Activated T-cell treated with anti-CD3 and anti-CD28 coated beads, Interleukin-2, amount 50 U/mL, for 48 hours (primary cell): Measurements from ENCODE around the gene CEP104.

Experiments used
- DNase-seq, 2 experiments: peaks; one replicate each; pipeline ENCODE4 v3.0.0-alpha.2; 2020

CEP104 gene

DNA sequence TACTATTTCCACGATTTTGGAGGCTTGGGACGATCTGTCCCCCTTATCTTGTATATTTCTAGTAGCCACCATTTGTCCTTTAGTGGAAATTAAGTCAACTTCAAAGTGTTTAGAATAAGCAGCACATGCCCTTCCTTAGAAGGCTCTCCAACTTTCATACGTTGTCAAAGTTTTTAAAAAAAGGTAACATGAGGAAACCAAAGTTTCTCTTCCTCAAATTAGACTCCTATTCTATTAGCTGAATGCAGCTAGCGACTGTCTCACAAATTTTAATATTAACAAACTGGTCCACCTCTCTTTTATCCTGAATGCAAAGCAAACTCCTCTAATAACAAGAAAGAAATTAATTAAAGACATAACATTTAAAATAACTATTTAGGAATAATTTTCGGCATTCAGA is 36.2 kb upstream of the CEP104 start:
- DNase-seq: no peak

DNA sequence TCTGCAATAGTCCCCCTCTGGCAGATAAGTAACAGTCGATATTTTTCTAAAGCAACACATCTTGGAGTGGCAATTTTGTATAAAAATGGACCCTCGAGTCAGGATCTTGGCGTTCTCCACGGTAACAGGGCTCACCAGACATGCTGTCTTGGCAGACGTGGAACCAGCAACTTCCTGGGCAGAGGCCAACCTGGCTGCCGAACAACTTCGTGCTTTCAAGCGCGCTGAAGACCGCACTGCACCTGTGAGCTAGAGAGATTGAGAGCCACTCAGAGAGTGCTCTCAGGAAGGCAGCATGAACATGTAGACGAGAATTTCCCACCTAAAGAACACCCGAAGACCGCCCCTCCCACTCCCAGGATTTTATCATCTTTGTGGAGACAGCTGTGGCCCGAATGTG is 35.7 kb upstream of the CEP104 start:
- DNase-seq: no peak

DNA sequence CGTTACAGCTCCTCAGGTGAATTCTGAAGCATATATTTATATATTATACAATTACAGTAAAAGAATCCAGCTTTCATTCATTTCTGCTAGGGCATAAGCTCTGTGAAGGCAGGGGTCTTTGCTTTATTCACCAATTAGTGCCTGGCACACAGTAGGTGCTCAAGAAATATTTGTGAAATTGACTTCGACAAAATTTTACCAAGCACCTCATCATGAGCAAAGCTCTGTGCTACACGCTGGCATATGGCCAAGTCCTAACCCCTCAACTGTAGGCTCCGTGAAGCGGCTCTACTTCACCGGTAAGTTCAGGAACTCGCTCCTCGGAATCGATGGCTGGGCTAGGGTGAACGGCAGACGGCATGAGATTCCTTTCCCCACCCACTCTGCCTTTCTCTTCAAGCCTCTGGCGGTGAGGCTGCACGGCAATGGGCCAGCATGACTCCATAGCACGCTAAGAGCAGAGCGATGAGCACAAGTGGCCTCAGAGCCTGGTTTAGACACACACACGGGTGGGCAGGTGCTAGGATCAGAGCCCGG is 34.4 kb upstream of the CEP104 start:
- no peak for DNase-seq

DNA sequence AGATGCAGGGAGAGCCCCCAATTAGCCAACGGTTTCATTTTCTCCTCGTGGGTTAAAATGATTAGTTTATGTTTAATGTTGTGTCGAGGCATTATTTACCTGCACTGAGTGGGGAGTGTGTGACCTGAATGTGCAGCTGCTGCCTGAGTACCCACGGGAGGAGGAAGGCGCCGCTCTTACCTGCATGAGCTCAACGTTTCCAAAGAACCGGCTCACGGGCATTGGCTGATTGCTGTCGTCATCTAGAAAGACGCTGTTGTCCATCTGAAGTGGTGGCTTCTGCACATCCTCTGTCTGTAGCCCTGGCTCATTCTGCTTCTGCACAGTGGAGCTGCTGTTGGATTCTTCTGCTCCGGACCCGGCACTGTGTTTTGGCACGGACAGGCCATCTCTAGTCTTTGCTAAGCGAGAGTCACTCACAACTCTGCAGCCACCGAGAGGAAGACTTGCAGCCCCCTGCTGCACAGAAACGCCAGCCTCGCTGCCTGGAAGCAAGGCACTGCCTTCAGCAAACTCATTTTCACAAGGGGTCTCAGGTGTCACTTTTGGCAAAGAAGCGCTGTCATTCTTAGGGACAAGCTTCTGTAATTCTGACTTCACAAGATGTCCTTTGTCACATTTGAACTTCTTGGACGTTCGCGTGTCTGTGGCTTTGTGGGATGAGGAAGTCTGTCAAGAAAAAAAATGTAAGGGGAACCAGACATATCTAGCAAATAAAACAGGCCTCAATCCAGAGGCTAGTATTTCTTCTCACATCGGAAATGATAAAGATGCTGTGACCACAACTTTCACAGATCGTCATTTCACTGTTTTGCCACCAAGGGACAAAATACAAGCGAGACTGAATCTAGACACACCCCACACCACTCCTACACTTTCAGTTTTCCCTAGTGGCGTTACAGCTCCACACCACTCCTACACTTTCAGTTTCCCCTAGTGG is 33.6 kb upstream of the CEP104 start:
- no peak for DNase-seq

GRCh38 chr1:3889936-3890335 is 32.9 kb upstream of the CEP104 start:
- peak in 1 of 2 experiments; percentile 30 for DNase-seq

GRCh38 chr1:3888301-3888700 is 31.3 kb upstream of the CEP104 start:
- no peak for DNase-seq

- DNase-seq: no peak
Observed at GRCh38 chr1:3886691-3887090, 29.7 kb upstream of the CEP104 start.

DNA sequence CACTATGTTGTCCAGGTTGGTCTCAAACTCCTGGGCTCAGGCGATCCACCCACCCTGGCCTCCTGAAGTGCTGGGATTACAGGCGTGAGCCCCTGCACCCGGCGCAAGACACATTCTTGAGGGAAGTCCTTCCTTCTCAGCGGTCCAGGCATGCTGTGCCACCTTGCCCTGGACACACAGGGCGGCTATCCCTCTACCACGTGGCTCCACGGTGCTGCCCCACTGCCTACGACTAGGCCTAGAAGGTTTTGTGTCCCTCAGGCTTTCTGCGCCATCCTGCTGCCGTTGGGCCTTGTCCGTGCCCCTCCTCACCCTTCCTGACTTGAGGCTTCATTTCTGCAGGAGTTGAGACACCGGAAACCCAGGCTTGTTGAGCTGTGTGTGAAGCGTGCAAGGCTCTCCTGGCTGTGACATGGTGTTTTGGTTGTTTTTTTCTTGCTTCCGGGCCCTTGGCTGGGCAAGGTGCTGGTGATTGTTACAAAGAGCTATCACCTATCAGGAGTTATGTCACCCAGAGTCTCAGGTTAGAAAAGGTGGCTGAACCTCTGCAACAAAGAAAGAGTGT is 29.2 kb upstream of the CEP104 start:
- DNase-seq: no peak

DNA sequence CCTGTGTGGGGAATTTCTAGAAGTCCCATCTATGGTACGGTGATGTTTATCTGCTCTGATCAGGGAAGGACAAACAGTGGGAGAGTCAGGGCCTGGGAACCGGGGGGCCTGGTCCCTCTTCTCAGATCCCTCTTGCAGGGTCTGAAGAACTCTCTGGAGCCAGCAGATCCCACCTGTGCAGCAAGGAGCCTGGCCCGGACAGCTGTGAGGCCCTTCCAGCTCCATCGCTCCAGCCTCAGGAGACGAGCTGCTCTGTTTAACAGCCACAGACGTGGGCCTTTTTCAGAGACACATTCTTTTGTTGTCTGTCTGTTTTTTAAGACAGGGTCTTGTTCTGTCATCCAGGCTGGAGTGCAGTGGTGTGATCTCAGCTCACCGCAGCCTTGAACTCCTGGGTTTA is 28.6 kb upstream of the CEP104 start:
- no peak for DNase-seq

- DNase-seq: no peak
Observed at GRCh38 chr1:3884966-3885365, 28.0 kb upstream of the CEP104 start.

DNA sequence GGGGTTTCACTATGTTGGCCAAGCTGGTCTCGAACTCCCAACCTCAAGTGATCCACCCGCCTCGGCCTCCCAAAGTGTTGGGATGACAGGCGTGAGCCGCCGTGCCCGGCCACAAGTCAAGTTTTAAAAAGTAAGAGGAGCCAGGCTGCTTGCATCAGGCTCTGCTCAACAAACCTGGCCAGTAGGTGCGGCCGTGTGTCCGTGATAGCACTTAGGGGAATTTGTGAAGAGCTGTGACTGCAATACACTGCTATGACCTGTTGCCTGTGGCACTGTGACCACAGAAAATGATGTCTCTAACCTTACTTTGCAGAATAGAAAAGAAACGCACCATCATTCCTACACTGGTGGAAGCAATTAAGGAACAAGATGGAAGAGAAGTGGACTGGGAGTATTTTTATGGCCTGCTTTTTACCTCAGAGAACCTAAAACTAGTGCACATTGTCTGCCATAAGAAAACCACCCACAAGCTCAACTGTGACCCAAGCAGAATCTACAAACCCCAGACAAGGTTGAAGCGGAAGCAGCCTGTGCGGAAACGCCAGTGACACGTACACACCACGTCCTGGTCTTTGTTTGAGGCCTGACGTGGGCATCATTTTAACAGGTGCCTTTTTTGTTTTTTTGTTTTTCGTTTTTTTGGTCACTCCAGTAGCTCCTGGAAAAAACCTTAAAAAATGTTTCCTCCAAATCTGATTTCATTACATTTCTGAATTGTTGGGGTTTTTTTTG is 26.3 kb upstream of the CEP104 start:
- DNase-seq: no peak

DNA sequence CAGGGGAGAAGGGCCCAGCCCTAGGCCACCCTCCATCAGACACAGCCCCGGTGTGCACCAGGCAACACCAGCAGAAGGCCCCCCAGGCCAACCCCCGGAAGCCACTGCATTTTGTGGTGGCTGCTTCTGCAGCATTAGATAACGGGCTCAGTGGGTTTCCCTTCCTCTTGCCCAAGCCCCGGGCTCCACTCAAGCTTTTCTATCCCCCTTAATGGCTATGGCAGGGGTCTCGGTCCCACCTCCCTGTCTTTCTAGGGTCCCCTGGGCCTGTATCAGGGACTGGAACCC is 24.1 kb upstream of the CEP104 start:
- no peak for DNase-seq

- no peak for DNase-seq
Observed at GRCh38 chr1:3880429-3881192, 23.6 kb upstream of the CEP104 start.

DNA sequence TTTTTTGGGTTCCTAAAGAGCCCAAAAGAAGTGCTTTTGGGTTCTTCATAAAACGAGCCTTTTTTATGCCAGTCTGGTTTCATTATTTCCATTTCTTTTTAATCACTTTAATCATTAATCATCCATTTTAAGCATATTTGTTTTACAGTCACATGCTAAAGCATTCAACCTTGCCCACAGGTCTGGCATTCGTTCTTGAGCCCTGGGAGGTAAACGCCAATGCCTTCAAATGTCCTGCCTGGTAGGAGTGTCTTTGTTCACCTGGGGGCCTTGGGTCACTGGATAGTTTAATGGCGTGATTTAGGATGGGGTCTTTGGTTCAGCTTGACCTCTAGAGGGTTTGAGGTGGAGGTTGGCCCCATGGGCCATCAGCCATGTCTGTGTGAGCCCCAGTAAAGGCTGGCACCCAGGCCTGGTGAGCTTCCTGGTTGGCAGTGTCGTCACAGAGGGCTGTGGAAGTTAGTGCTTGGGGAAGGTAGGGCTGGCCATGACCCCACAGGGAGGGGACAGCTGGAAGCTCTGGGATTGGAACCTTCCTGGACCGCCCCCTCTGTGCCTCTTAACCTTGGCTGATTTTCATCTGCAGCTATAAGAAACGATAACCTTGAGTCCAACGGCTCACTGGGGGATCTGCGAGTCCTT is 22.9 kb upstream of the CEP104 start:
- DNase-seq: no peak

DNA sequence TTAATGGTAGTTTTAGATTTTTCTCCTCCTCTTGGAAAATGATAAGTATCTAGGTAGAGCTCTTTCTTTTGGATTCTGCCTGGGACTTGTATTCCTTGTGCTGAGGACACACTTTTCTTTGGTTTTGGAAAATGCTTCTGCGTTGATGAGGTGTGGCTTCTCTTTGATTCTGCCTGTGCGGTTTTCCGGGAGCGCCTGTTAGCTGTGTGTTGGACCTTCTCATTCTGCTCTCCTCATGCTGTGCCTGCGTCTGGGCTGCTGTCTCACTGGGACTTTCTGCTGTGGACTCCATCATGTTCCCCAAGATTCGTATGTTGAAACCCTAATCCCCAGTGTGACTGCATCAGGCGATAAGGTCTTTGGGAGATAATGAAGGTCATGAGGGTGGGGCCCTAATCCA is 22.1 kb upstream of the CEP104 start:
- no peak for DNase-seq

DNA sequence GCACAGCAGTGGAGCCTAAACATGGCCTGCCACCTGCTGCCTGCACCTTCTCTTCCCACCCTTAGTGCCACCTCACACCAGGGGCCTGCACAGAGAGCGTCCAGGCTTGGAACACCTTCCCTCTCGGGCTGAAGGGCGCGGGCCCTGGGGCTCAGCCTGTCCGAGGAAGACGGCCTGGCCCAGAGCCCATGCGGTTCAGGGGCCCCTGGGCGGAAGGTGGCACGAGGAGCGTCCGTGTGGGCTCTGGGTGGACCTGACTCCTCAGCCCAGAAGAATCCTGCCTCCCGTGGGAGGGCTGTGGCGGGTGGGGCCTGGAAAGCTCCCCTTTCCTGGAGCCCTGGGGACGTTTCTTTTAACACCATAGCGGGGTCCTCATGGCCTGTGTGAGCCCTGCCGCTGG is 19.7 kb upstream of the CEP104 start:
- no peak for DNase-seq

- DNase-seq: no peak
Observed at GRCh38 chr1:3874736-3875135, 17.7 kb upstream of the CEP104 start.

DNA sequence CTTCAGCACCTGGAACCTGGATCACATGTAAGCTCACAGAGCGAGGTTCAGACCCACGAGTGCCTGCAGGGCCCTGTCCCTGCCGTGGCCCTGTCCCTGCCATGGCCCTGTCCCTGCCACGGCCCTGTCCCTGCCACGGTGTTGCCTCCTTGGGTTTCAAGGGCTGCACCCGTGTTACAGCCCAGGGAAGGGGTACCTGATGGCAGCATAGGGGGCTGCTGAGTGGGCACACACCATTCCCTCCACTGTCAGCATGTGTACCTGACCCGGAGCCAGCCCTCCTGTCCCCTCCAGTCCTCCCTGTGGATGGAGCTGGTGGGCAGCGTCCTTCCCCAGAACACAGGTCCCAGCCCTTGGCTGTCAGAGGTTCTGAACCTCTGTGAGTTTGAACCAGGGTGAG is 15.5 kb upstream of the CEP104 start:
- no peak for DNase-seq

DNA sequence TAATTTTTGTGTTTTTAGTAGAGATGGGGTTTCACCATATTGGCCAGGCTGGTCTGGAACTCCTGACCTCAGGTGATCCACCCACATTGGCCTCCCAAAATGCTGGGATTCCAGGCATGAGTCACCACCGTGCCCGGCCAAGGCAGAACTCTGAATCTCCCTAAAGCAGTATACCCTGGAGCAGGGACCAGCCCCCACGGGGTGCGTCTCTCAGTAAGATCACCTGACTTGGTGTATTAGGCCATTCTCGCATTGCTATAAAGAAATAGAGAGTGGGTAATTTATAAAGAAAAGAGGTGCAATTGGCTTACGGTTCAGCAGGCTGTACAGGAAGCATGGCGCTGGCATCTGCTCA is 14.4 kb upstream of the CEP104 start:
- DNase-seq: no peak

GRCh38 chr1:3869751-3870301 is 12.8 kb upstream of the CEP104 start:
- no peak for DNase-seq

DNA sequence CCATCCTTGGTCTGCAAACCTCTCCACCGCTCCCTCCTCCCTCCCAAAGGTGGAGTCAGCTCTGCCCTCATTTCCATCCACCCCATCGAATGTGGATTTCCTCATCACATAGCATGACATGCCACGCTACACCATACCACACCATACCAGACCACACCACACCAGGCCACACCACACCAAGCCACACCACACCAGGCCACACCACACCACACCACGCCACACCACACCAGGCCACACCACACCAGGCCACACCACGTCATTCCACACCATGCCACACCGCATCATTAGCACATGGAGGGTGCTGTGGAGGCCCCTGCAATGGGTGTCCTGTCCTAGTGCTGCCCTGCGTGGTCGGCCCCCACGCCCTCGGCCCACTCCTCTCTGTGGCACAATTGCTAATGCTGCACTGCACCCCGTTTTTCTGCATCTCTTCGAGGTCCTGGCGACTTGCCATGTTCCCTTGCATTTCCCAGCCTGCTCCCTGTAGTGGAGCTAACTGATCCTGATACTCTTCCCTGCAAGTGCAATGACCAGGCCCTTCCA is 11.5 kb upstream of the CEP104 start:
- no peak for DNase-seq

- DNase-seq: no peak
Observed at GRCh38 chr1:3865606-3866160, 8.7 kb upstream of the CEP104 start.
